ENCODE data around the gene MYO1B. TPM values are rescaled to one million over a fixed set of nuclear protein-coding genes. Genes with fewer than 3 reads are reported as not detected.

Gene MYO1B
- total RNA-seq, 1 donor from 2014 or later, result 81.0 TPM

DNA sequence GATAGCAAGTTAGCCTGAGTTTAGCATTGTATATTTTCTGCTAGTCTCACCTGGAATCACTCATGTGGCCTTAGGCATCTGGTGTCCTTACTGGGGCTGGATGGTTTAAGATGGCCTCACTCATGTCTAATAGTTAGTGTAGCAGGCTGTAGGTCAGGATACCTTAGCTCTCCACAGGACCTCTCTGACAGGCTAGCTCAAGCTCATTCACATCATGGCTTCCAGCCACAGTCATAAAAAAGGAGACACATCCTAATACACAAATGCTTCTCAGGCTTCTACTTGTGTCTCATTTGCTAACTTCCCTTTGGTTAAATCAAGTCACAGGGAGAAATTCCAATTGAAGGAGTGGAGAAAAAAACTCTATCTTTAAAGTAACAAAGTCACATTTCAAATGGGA lies 47.7 kb downstream of the MYO1B start:
- no peak for TF ChIP-seq CTCF (IDR thresholded peaks at IDR 0.05; ENCODE audit: unreplicated experiment)
- DNase-seq (ENCODE audit: low spot score), result no peak
- H3K27ac Mint-ChIP-seq (ENCODE audit: unreplicated experiment), result no peak overlapping the region
- H3K36me3 Mint-ChIP-seq (ENCODE audit: low read depth, unreplicated experiment), result no peaks in the 10 kb centered on the region
- H3K4me1 Mint-ChIP-seq (ENCODE audit: unreplicated experiment), result peaks cover 11% of the 10 kb centered on the region
- no peaks in the 10 kb centered on the region for H3K27me3 Mint-ChIP-seq (ENCODE audit: unreplicated experiment)
- H3K9me3 Mint-ChIP-seq (ENCODE audit: unreplicated experiment), result no peaks in the 10 kb centered on the region
- no peak overlapping the region for H3K4me3 Mint-ChIP-seq (ENCODE audit: unreplicated experiment)

- Mint-ChIP-seq H3K9me3 (ENCODE audit: unreplicated experiment) (no peaks in the 10 kb centered on the region), H3K36me3 (ENCODE audit: low read depth, unreplicated experiment) (no peaks in the 10 kb centered on the region), H3K4me1 (ENCODE audit: unreplicated experiment) (peaks cover 22% of the 10 kb centered on the region), H3K27me3 (ENCODE audit: unreplicated experiment) (no peaks in the 10 kb centered on the region), H3K27ac (ENCODE audit: unreplicated experiment) (no peak overlapping the region), H3K4me3 (ENCODE audit: unreplicated experiment) (no peak overlapping the region)
- no peak for DNase-seq (ENCODE audit: low spot score)
- TF ChIP-seq CTCF (IDR thresholded peaks at IDR 0.05; ENCODE audit: unreplicated experiment), result no peak
These were observed 49.9 kb downstream of the MYO1B start for GRCh38 chr2:191295088-191295487.

DNA sequence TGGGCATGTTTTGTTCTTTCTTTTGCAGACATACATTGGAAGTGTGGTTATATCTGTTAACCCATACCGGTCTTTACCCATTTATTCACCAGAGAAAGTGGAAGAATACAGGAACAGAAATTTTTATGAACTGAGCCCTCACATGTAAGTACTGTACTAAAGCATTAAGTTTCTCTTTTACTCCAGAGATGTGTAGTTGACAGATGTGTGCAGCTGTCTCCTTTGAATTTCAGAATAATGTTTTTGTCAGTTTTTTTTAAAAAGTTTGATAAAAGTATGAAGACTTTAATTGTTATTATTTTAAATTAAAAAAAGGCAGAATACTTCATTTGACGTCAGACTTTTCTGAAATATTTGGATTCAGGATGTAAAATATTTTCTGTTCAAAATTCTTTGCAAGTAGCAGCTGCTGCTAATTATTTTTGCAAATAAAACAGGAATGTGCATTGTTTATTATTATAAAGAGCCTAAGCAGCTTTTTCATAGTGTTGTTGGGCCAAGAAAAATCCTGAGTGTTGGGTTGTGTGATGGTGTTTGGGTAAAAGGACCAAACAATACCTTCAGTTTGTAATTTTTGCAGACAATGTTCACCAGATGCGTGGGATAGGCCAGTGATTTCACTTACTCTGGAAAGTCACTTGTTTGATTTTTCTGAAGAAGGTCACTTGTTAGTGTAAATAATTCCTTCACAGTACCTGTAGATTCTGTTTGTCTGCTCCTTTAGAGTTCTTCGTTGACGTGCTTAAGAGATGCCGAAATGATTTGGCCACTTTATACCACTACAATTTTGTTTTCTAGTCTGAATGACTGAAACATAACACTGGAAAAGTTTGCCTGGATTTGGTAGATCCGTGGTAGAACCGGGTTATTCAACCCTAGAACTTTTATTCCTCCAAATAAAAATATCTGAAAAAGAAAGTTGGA lies 51.1 kb downstream of the MYO1B start:
- Mint-ChIP-seq H3K9me3 (ENCODE audit: unreplicated experiment) (no peaks in the 10 kb centered on the region), H3K4me1 (ENCODE audit: unreplicated experiment) (peaks cover 21% of the 10 kb centered on the region), H3K36me3 (ENCODE audit: low read depth, unreplicated experiment) (no peaks in the 10 kb centered on the region), H3K27me3 (ENCODE audit: unreplicated experiment) (no peaks in the 10 kb centered on the region), H3K4me3 (ENCODE audit: unreplicated experiment) (no peak overlapping the region), H3K27ac (ENCODE audit: unreplicated experiment) (no peak overlapping the region)
- TF ChIP-seq CTCF (IDR thresholded peaks at IDR 0.05; ENCODE audit: unreplicated experiment), result no peak
- no peak for DNase-seq (ENCODE audit: low spot score)

- no peak for DNase-seq (ENCODE audit: low spot score)
- no peak for TF ChIP-seq CTCF (IDR thresholded peaks at IDR 0.05; ENCODE audit: unreplicated experiment)
- Mint-ChIP-seq H3K4me3 (ENCODE audit: unreplicated experiment) (no peak overlapping the region), H3K4me1 (ENCODE audit: unreplicated experiment) (peaks cover 18% of the 10 kb centered on the region), H3K27ac (ENCODE audit: unreplicated experiment) (no peak overlapping the region), H3K36me3 (ENCODE audit: low read depth, unreplicated experiment) (no peaks in the 10 kb centered on the region), H3K27me3 (ENCODE audit: unreplicated experiment) (no peaks in the 10 kb centered on the region), H3K9me3 (ENCODE audit: unreplicated experiment) (no peaks in the 10 kb centered on the region)
These were observed 51.8 kb downstream of the MYO1B start for GRCh38 chr2:191297033-191297432.

DNA sequence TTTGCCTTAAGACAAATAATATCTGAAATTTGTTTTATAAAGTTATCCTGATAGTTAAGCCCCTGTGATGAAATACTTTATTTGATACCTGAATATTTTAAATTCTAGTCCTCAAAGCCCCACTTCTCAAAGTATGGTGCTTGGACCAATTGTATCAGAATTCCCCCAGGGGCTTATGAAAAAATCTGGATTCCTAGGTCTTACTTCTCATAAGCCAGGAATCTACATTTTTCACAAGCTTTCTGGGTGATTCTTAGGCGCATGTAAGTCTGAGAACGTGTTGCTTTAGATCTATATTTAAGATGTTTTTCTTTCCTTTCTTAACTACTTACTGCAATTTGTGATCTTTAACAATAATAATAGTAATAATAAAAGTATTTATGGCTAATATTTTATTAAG lies 53.1 kb downstream of the MYO1B start:
- TF ChIP-seq CTCF (IDR thresholded peaks at IDR 0.05; ENCODE audit: unreplicated experiment), result no peak
- H3K4me3 Mint-ChIP-seq (ENCODE audit: unreplicated experiment), result no peak overlapping the region
- peaks cover 18% of the 10 kb centered on the region for H3K4me1 Mint-ChIP-seq (ENCODE audit: unreplicated experiment)
- no peaks in the 10 kb centered on the region for H3K27me3 Mint-ChIP-seq (ENCODE audit: unreplicated experiment)
- no peak for DNase-seq (ENCODE audit: low spot score)
- H3K27ac Mint-ChIP-seq (ENCODE audit: unreplicated experiment), result no peak overlapping the region
- H3K36me3 Mint-ChIP-seq (ENCODE audit: low read depth, unreplicated experiment), result no peaks in the 10 kb centered on the region
- H3K9me3 Mint-ChIP-seq (ENCODE audit: unreplicated experiment), result no peaks in the 10 kb centered on the region
